HG03175 (cell line): ENCODE measurements around the gene CDR2L.
A peak's percentile ranks its signal among the peaks of the same experiment; 100 is the strongest.

Experiments used
- ATAC-seq: cut with Tn5 transposase; IDR thresholded peaks from one replicate; pipeline ENCODE4 v1.9.1; 2021; ENCODE audit warnings: mild to moderate bottlenecking, moderate library complexity; ENCODE audit not compliant: unreplicated experiment

Gene CDR2L

GRCh38 chr17:74987418-74987908, at the start of gene CDR2L:
Gene CDR2L (plus strand): TSS chr17:74987632. CDS start chr17:74988044, 412 bp downstream.
- peak; percentile 91 for ATAC-seq

DNA sequence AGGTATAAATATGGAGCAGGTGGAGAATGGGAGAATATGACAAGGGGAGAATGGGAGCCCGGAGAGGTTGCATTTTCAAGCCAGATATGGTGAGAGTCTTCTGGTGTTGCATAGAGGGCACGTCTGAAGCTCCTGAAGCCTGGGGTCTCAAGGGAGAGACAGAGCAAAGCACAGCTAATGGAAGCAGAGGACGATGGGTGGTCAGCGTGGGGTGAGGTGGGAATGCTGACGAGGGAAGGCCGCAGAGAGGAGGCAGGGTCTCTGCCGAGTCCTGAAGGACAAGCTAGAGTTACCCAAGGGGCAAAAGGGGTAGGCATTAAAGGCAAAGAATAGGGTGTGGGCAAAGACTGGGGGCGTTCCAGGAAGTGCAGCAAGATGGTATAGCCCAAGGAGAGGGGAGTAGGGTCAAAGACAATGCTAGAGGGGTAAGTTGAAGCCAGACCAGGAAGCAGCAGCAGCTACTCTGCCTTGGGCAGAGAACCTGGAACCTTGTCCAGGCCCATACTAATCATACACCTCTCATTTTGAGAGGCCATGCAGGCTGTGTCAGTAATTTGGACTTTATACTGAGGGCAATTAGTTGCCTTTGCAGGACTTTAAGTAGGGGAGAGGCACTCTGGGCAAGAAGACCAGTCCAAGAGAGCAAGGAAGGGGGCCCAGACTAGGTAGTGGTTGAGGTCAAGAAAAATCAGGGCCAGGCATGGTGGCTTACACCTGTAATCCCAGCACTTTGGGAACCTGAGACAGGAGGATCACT, 49.1 kb upstream of the CDR2L start:
- ATAC-seq = no peak

GRCh38 chr17:74939534-74939933, 47.9 kb upstream of the CDR2L start:
- ATAC-seq = no peak

DNA sequence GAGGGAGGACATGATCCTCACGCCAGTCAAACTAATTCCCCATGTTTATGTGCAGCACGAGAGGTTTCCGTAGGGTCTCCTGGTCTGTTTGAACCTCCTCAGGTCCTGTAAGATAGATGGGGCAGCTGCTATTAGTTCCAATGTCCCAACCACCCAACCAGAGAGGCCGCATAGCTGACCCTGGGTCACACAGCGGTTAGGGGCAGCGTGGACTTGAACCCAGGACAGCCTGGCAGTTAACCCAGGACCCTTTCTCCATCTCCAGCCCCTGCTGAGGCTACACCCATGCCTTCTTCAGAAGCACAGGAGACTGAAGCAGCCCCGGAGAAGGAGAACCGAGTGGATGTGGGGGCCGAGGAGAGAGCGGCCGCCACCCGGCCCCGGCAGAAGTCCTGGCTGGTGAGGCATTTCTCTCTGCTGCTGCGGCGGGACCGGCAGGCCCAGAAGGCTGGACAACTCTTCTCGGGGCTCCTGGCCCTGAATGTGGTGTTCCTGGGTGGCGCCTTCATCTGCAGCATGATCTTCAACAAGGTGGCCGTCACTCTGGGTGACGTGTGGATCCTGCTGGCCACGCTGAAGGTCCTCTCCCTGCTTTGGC, 46.2 kb upstream of the CDR2L start:
- ATAC-seq = no peak

DNA sequence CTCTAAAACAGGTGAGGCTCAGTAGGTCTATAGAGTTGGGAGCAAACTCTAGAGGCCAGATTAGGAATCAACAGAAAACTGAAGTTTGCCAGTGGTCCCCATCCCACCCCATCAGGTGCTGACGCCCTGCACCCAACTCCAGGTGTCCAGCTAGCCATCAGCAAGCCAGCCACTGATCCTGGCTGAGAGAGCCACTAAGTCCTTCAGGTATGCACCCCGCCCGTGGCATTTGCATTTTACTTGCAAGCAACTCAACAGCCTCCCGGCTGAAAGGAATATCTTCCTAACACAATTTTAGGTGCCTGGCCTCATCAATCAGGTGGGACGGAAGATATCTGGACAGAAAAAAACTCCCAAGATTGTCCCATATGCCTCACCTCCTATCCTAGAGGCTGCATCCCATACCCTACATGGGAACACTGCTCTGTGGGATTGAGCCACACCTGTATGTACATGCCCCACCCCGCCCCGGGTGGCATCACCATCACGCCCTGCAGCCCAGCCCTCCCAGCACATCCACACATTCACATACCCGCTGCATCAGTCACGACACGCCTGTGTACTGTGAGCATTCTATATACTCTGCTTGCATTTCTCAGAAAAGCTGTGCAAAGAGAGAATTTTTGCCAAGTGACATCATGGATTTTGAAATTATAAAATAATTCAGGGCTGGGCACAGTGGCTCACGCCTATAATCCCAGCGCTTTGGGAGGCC, 43.5 kb upstream of the CDR2L start:
- no peak for ATAC-seq

- no peak for ATAC-seq
These were observed 41.9 kb upstream of the CDR2L start for GRCh38 chr17:74945543-74945942.

- no peak for ATAC-seq
These were observed 40.8 kb upstream of the CDR2L start for GRCh38 chr17:74946641-74947040.

- no peak for ATAC-seq
These were observed 40.2 kb upstream of the CDR2L start for GRCh38 chr17:74947041-74947754.

DNA sequence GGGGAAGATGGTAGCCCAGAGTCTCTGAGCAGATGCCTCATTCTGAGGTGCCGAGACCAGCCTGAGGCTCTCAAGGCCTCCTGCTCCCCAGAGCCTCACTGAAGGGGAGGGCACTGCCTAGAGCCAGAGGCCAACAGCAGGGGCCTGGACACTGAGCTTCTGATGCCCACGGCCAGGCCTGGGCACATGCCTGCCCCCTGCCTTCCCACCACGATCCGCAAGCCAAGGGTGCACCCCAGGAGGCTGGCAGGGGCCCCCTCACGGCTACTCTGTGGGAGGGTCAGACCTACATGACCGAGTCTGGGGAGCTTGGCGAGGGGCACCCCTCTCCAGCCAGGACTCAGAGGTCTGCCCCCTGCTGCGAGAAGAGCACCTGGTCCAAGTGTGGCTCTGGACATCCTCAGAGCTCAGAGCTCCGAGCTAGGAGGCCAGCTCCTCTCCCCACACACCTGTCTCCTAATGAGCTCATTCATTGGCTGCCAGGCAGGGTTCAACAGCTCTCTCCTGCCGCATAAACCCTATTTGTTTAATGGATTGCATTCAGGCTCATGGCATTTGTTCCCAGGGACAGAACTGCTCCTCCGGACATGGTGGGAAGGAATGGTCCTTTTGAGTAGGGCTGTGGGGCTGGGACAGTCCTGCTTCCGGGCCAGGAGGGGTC, 37.8 kb upstream of the CDR2L start:
- no peak for ATAC-seq

DNA sequence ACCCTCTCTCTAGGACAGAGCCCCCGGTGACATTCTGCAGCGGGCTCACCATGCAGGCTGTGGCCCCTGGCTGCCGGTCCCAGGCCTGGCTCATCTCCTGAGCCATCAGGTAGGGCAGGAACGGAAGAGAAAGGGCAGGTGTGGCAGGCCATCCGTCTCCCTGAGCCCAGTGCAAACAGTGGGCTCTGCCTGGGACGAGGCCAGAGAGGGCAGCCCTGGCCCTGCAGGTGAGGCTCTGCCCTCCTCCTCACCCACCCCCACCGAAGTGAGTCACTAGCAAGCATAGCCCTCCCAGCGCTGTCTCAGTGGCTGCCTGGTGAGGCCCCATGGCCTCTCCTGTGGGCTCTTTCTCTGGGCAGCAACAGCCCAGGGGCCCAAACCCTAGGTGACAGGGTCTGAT, 37.2 kb upstream of the CDR2L start:
- ATAC-seq = no peak

DNA sequence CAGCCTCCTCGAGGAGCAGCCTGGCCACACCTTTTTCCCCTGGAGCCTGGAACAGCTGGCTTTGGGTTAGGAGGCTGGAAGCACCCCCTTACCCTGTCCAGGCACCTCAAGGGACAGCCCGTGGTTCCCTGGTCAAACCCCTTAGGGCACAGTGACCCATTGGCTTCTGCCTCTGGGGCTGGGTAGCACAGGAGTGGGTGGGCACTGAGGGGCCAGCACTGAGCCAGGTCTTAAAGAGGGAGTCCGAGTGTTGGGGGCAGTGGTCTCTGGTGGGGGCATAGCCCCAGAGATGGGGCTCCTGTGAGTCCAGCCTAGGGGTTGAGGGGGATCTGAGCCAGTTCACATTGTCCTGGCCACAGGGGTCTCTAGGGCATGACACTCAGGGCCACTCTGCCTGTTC, 36.4 kb upstream of the CDR2L start:
- ATAC-seq = no peak

DNA sequence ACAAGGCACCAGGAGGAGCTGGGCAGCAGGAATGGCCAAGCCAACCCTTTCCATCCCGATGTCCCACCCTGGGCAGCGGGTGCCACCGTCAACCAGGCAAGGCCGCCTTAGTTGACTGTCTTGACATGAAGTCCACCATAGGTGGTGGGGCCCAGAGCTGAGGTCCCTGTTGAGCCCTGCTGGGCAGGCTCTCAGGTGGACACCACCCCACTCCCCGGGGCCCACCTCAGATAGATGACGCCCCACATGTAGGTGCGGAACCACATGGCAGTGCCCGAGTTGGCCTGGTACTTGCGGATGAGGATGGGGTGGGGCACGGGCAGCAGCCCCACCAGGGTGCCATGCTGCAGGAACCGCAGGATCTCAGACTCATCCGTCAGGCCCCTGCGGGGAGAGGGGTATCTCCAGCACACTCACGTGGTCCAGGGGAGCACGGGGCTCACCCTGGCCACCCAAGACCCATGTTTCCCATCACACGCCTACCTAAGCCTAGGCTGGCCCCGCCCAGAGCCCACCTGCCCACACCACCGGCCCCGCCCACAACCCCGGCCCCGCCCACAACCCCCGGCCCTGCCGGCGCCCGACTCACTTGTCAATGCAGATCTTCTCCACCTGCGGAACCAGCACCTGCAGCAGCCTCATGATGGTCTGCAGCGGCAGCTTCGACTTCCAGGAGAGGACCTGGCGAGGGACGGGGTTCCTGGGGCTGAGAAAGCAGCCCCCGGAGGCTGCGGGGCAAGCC, 35.6 kb upstream of the CDR2L start:
- no peak for ATAC-seq

DNA sequence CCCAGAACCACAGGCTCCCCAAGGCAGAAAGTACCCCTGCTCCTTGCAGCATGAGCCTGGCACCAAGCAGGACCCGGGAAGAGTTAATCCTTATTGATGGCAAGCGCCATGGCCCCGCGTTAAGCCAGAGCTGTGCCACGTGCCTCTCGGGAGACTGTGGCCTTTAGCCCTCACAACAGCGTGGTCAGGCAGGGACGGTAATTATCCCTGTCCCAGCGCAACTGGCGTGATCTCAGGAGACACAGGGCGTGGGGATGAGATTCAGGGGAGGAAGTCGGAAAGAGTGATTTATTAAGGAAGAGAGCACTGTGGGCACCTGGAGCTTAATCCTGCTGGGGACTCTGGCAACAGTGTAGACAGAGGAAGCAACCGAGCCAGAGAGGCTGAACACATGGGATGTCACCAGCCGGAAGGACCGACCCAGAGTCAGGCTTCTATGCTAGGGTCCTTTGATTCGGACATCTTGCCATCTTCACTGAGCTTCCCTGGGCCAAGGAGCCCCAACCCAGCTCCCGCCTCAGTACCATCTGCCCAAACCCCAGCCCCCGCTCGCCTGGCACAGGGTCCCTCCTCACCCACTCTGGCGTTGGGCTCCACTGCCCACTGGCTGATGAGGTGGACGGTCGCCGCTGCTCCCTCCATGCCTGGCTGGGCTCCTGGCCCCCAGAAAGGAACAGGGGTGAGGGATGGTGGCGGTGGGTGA, 34.9 kb upstream of the CDR2L start:
- ATAC-seq = no peak

GRCh38 chr17:74953134-74953687, 34.2 kb upstream of the CDR2L start:
- ATAC-seq = no peak

DNA sequence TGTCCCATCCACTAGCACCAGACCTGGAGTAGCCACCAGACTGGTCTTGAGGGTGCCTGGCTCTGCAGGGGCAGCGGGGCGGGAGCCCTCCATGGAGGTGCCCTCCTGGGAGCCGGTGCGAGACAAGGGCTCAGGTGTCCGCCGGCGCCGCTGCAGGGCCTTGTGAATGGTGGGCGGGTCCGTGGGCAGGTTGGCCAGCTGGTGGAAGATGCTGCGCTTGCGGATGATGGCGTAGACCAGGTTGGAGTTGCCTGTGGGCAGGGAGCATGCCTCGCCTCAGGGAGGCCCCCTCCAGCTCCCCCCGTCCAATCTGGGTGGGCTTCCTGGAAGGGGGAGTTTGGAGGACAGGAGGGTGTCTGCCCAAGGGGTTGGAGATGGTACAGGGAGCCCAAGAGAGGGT, 33.3 kb upstream of the CDR2L start:
- ATAC-seq = no peak

- no peak for ATAC-seq
These were observed 32.6 kb upstream of the CDR2L start for GRCh38 chr17:74954665-74955421.

DNA sequence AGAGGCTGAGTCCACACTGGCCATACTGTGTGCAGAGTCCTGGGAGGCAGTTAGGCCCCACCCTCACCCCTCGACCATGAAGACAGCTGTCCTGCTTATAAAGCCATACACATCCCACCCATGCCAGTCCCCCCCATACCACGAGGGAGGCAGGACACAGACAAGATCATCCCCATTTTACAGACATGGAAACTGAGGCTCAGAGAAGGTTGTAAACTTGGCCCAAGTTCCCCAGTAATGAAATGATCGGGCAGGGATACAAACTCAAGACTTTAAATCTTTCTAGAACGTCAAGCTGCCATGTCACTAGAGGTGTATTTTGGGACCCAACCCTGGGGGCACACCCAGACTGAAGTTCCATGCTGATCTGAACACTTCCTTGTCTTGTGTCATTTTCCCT, 31.3 kb upstream of the CDR2L start:
- ATAC-seq = no peak

DNA sequence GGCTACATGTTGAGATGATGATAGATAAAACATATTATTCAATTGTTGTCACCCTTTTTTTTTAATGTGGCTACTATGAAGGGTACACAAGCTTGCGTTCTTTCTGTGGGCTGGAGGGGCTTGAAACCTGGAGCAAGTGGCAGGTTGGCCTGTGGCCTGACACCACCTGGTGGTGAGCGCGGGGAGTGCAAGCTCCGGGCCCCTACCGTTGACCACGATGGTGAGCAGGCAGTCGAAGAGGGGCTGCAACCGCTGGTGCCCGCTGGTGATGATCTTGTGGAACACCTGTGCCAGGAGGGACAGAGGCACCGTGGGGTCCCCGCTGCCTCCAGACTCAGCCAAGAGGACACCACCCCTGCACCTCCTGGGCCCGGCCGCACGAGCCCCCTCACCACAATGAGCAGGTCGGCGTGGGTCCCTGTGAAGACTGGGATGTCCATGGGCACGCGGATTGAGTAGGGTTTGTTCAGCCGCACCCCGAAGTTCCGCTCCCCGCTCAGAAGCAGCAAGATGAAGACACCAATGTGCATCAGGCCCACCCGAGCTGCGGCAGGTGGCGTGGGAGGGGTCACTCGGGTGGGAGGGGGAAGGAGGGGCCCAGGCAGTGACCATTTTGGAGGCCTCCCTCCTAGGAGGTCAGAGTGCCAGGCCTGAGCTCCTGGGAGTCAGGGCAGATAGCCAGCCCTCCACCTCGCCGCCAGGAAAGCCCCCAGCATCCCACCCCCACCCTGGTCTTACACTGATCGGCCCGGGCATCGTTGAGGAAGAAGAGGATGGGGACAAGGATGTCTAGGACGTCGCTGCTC, 29.3 kb upstream of the CDR2L start:
- no peak for ATAC-seq
